ENCODE data around the gene SUN3. TPM values are rescaled to one million over a fixed set of nuclear protein-coding genes. Genes with fewer than 3 reads are reported as not detected.

The SUN3 gene
- total RNA-seq, 1 experiment from 2014 or later = not detected

GRCh38 chr7:48031111-48031510 lies 2.2 kb upstream of the SUN3 start:
- Histone ChIP-seq H3K4me2 (ENCODE audit: insufficient read depth, insufficient read length, low read length) (no peak overlapping the region), H3K9me3 (ENCODE audit: control insufficient read depth, low read depth, low read length) (no peaks in the 10 kb centered on the region), H3K9ac (ENCODE audit: extremely low read depth, insufficient read length, low read length) (no peak overlapping the region), H2AK5ac (ENCODE audit: insufficient read length, low read length) (no peak overlapping the region), H3T11ph (ENCODE audit: low read length) (no peak overlapping the region), H4K20me1 (ENCODE audit: control insufficient read depth, insufficient read depth, insufficient read length) (no peaks in the 10 kb centered on the region), H3K4me1 (ENCODE audit: insufficient read depth, low read length) (no peaks in the 10 kb centered on the region), H4K8ac (replicated peaks; ENCODE audit: insufficient read length, low read depth, low read length) (no peak overlapping the region), H3K23me2 (ENCODE audit: insufficient read length, low read depth, low read length, poor library complexity, severe bottlenecking) (peaks cover 8% of the 10 kb centered on the region), H3K79me2 (ENCODE audit: insufficient read depth, low read length) (no peaks in the 10 kb centered on the region), H2BK20ac (ENCODE audit: low read depth, low read length, poor library complexity, severe bottlenecking) (no peak overlapping the region), H4K5ac (ENCODE audit: insufficient read length, low read depth, low read length) (no peak overlapping the region), H3K18ac (ENCODE audit: insufficient read length, low read depth, low read length) (no peak overlapping the region), H2BK15ac (ENCODE audit: low read depth, low read length) (no peak overlapping the region), H2BK12ac (ENCODE audit: insufficient read length, low read depth, low read length) (no peak overlapping the region), H3K79me1 (ENCODE audit: insufficient read depth, low read depth, low read length, poor library complexity, severe bottlenecking) (no peaks in the 10 kb centered on the region), H3K4ac (ENCODE audit: low read depth, low read length) (no peak overlapping the region), H3K23ac (ENCODE audit: insufficient read length, low read depth, low read length) (no peak overlapping the region), H3K27ac (ENCODE audit: insufficient read length, low read depth, low read length) (no peak overlapping the region), H3K27me3 (ENCODE audit: insufficient read depth, low read length) (peaks cover 7% of the 10 kb centered on the region; the same call in 1 of the 2 replicates), H3K14ac (ENCODE audit: insufficient read depth, low read length) (no peak overlapping the region), H3K56ac (ENCODE audit: insufficient read length, low read depth, low read length) (no peak overlapping the region), H4K91ac (ENCODE audit: insufficient read length, low read depth, low read length) (no peak overlapping the region), H2BK5ac (ENCODE audit: insufficient read length, low read length) (no peak overlapping the region), H2AFZ (ENCODE audit: low read length) (no peak overlapping the region), H2BK120ac (ENCODE audit: low read depth, low read length, poor library complexity, severe bottlenecking) (no peak overlapping the region)
- Mint-ChIP-seq H3K36me3 (ENCODE audit: insufficient read depth in 1 of 3, low read depth in 3 of 3) (no peaks in the 10 kb centered on the region), H3K4me1 (peaks cover 4 to 5% of the 10 kb centered on the region in 2 experiments; a peak in 3 of 4 replicates), H3K9me3 (no peaks in the 10 kb centered on the region), H3K27ac (no peak overlapping the region), H3K27me3 (ENCODE audit: low read depth) (peaks cover 35% of the 10 kb centered on the region), H3K4me3 (no peak overlapping the region)
- WGBS (ENCODE audit: extremely low coverage, insufficient read length, low lambda C conversion rate) = no CpG with 5 or more reads among the region's 2 CpGs
- TF ChIP-seq, protein P1, sequence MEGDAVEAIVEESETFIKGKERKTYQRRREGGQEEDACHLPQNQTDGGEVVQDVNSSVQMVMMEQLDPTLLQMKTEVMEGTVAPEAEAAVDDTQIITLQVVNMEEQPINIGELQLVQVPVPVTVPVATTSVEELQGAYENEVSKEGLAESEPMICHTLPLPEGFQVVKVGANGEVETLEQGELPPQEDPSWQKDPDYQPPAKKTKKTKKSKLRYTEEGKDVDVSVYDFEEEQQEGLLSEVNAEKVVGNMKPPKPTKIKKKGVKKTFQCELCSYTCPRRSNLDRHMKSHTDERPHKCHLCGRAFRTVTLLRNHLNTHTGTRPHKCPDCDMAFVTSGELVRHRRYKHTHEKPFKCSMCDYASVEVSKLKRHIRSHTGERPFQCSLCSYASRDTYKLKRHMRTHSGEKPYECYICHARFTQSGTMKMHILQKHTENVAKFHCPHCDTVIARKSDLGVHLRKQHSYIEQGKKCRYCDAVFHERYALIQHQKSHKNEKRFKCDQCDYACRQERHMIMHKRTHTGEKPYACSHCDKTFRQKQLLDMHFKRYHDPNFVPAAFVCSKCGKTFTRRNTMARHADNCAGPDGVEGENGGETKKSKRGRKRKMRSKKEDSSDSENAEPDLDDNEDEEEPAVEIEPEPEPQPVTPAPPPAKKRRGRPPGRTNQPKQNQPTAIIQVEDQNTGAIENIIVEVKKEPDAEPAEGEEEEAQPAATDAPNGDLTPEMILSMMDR (conservative IDR thresholded peaks at IDR 0.05) = no peak
- no peak for DNase-seq
